ENCODE results near the gene C13orf42.
"Not testable (repeated sequence)": the region's sequence is repeated elsewhere in the genome, so short reads cannot be mapped to it uniquely, and the experiment has no call there.

The C13orf42 gene

GRCh38 chr13:51091839-51092238 is 19.2 kb downstream of the C13orf42 start:
- Histone ChIP-seq H3K9ac (ENCODE audit: low read depth, low read length) (no peak overlapping the region), H3K27me3 (ENCODE audit: control insufficient read depth, insufficient read depth, low read length) (no peaks in the 10 kb centered on the region), H3K9me3 (ENCODE audit: control insufficient read depth, insufficient read depth, low read length) (no peaks in the 10 kb centered on the region), H3K36me3 (ENCODE audit: control insufficient read depth, insufficient read depth, low read length) (no peaks in the 10 kb centered on the region), H3K27ac (ENCODE audit: low read depth, low read length) (no peak overlapping the region), H3K4me3 (ENCODE audit: low read depth, low read length) (no peak overlapping the region), H3K4me1 (ENCODE audit: control insufficient read depth, insufficient read depth, low read length) (peaks cover 1% of the 10 kb centered on the region)

GRCh38 chr13:51083706-51084105 is 27.4 kb downstream of the C13orf42 start:
- H3K9ac ChIP-seq (ENCODE audit: low read depth, low read length): no peak overlapping the region
- H3K27ac ChIP-seq (ENCODE audit: low read depth, low read length): no peak overlapping the region
- H3K4me3 ChIP-seq (ENCODE audit: low read depth, low read length): no peak overlapping the region
- H3K36me3 ChIP-seq (ENCODE audit: control insufficient read depth, insufficient read depth, low read length): peaks cover 20% of the 10 kb centered on the region
- H3K27me3 ChIP-seq (ENCODE audit: control insufficient read depth, insufficient read depth, low read length): no peaks in the 10 kb centered on the region
- H3K9me3 ChIP-seq (ENCODE audit: control insufficient read depth, insufficient read depth, low read length): peaks cover 6% of the 10 kb centered on the region; the same call in 1 of the 2 replicates
- H3K4me1 ChIP-seq (ENCODE audit: control insufficient read depth, insufficient read depth, low read length): no peaks in the 10 kb centered on the region

GRCh38 chr13:51080478-51081065 is 30.5 kb downstream of the C13orf42 start:
- not testable (repeated sequence) for H3K27me3 ChIP-seq (ENCODE audit: control insufficient read depth, insufficient read depth, low read length); H3K4me3 ChIP-seq (ENCODE audit: low read depth, low read length); H3K4me1 ChIP-seq (ENCODE audit: control insufficient read depth, insufficient read depth, low read length); H3K27ac ChIP-seq (ENCODE audit: low read depth, low read length); H3K9me3 ChIP-seq (ENCODE audit: control insufficient read depth, insufficient read depth, low read length); H3K9ac ChIP-seq (ENCODE audit: low read depth, low read length)
- H3K36me3 ChIP-seq (ENCODE audit: control insufficient read depth, insufficient read depth, low read length): peaks cover 20% of the 10 kb centered on the region

- no peaks in the 10 kb centered on the region for H3K9me3 ChIP-seq (ENCODE audit: control insufficient read depth, insufficient read depth, low read length)
- H3K27ac ChIP-seq (ENCODE audit: low read depth, low read length): no peak overlapping the region
- H3K27me3 ChIP-seq (ENCODE audit: control insufficient read depth, insufficient read depth, low read length): no peaks in the 10 kb centered on the region
- no peaks in the 10 kb centered on the region for H3K36me3 ChIP-seq (ENCODE audit: control insufficient read depth, insufficient read depth, low read length)
- H3K9ac ChIP-seq (ENCODE audit: low read depth, low read length): no peak overlapping the region
- no peaks in the 10 kb centered on the region; the same call in 1 of the 2 replicates for H3K4me1 ChIP-seq (ENCODE audit: control insufficient read depth, insufficient read depth, low read length)
- no peak overlapping the region for H3K4me3 ChIP-seq (ENCODE audit: low read depth, low read length)
Observed at GRCh38 chr13:51071493-51071892, 39.6 kb downstream of the C13orf42 start.

- Histone ChIP-seq H3K27me3 (ENCODE audit: control insufficient read depth, insufficient read depth, low read length) (no peaks in the 10 kb centered on the region), H3K4me1 (ENCODE audit: control insufficient read depth, insufficient read depth, low read length) (no peaks in the 10 kb centered on the region; the same call in 1 of the 2 replicates), H3K27ac (ENCODE audit: low read depth, low read length) (no peak overlapping the region), H3K4me3 (ENCODE audit: low read depth, low read length) (no peak overlapping the region), H3K36me3 (ENCODE audit: control insufficient read depth, insufficient read depth, low read length) (no peaks in the 10 kb centered on the region), H3K9me3 (ENCODE audit: control insufficient read depth, insufficient read depth, low read length) (no peaks in the 10 kb centered on the region), H3K9ac (ENCODE audit: low read depth, low read length) (no peak overlapping the region)
Observed at GRCh38 chr13:51070005-51070649, 40.9 kb downstream of the C13orf42 start.

- Histone ChIP-seq H3K9me3 (ENCODE audit: control insufficient read depth, insufficient read depth, low read length) (no peaks in the 10 kb centered on the region), H3K4me3 (ENCODE audit: low read depth, low read length) (no peak overlapping the region), H3K27me3 (ENCODE audit: control insufficient read depth, insufficient read depth, low read length) (no peaks in the 10 kb centered on the region; the same call in 1 of the 2 replicates), H3K36me3 (ENCODE audit: control insufficient read depth, insufficient read depth, low read length) (no peaks in the 10 kb centered on the region), H3K4me1 (ENCODE audit: control insufficient read depth, insufficient read depth, low read length) (no peaks in the 10 kb centered on the region; the same call in 1 of the 2 replicates), H3K27ac (ENCODE audit: low read depth, low read length) (no peak overlapping the region), H3K9ac (ENCODE audit: low read depth, low read length) (no peak overlapping the region)
Observed at GRCh38 chr13:51068501-51068900, 42.6 kb downstream of the C13orf42 start.

DNA sequence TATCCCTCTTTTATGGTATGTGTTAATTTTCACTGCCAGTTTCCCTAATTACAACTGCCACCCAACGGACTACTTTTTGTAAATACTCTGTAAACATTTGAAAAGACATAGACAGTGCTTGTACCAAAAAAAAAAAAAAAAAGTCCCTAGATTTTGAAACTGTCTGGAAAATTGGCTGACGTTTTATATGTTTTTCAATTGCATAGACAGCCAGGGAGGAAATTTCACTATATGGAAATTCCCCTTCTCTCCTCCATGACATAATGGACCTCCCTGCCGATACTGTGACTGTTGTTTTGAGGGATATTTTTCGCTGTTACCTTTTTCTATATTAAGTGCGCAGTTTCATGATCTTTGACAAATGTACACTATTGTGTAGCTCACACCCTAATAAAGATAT is 43.4 kb downstream of the C13orf42 start:
- Histone ChIP-seq H3K4me1 (ENCODE audit: control insufficient read depth, insufficient read depth, low read length) (no peaks in the 10 kb centered on the region; the same call in 1 of the 2 replicates), H3K9me3 (ENCODE audit: control insufficient read depth, insufficient read depth, low read length) (no peaks in the 10 kb centered on the region), H3K9ac (ENCODE audit: low read depth, low read length) (no peak overlapping the region), H3K27ac (ENCODE audit: low read depth, low read length) (no peak overlapping the region), H3K27me3 (ENCODE audit: control insufficient read depth, insufficient read depth, low read length) (no peaks in the 10 kb centered on the region; the same call in 1 of the 2 replicates), H3K4me3 (ENCODE audit: low read depth, low read length) (no peak overlapping the region), H3K36me3 (ENCODE audit: control insufficient read depth, insufficient read depth, low read length) (no peaks in the 10 kb centered on the region)

GRCh38 chr13:51067210-51067701 is 43.8 kb downstream of the C13orf42 start:
- Histone ChIP-seq H3K9ac (ENCODE audit: low read depth, low read length) (no peak overlapping the region), H3K4me3 (ENCODE audit: low read depth, low read length) (no peak overlapping the region), H3K9me3 (ENCODE audit: control insufficient read depth, insufficient read depth, low read length) (no peaks in the 10 kb centered on the region), H3K27me3 (ENCODE audit: control insufficient read depth, insufficient read depth, low read length) (no peaks in the 10 kb centered on the region; the same call in 1 of the 2 replicates), H3K27ac (ENCODE audit: low read depth, low read length) (no peak overlapping the region), H3K36me3 (ENCODE audit: control insufficient read depth, insufficient read depth, low read length) (no peaks in the 10 kb centered on the region), H3K4me1 (ENCODE audit: control insufficient read depth, insufficient read depth, low read length) (no peaks in the 10 kb centered on the region; the same call in 1 of the 2 replicates)

- Histone ChIP-seq H3K4me3 (ENCODE audit: low read depth, low read length) (no peak overlapping the region), H3K9ac (ENCODE audit: low read depth, low read length) (no peak overlapping the region), H3K9me3 (ENCODE audit: control insufficient read depth, insufficient read depth, low read length) (no peaks in the 10 kb centered on the region), H3K4me1 (ENCODE audit: control insufficient read depth, insufficient read depth, low read length) (no peaks in the 10 kb centered on the region; the same call in 1 of the 2 replicates), H3K36me3 (ENCODE audit: control insufficient read depth, insufficient read depth, low read length) (no peaks in the 10 kb centered on the region), H3K27me3 (ENCODE audit: control insufficient read depth, insufficient read depth, low read length) (no peaks in the 10 kb centered on the region; the same call in 1 of the 2 replicates), H3K27ac (ENCODE audit: low read depth, low read length) (no peak overlapping the region)
Observed at GRCh38 chr13:51066091-51066831, 44.8 kb downstream of the C13orf42 start.

GRCh38 chr13:51065372-51066090 is 45.5 kb downstream of the C13orf42 start:
- no peaks in the 10 kb centered on the region; the same call in 1 of the 2 replicates for H3K27me3 ChIP-seq (ENCODE audit: control insufficient read depth, insufficient read depth, low read length)
- no peaks in the 10 kb centered on the region; the same call in 1 of the 2 replicates for H3K4me1 ChIP-seq (ENCODE audit: control insufficient read depth, insufficient read depth, low read length)
- H3K36me3 ChIP-seq (ENCODE audit: control insufficient read depth, insufficient read depth, low read length): no peaks in the 10 kb centered on the region
- H3K9ac ChIP-seq (ENCODE audit: low read depth, low read length): no peak overlapping the region
- H3K9me3 ChIP-seq (ENCODE audit: control insufficient read depth, insufficient read depth, low read length): no peaks in the 10 kb centered on the region
- no peak overlapping the region for H3K4me3 ChIP-seq (ENCODE audit: low read depth, low read length)
- H3K27ac ChIP-seq (ENCODE audit: low read depth, low read length): no peak overlapping the region
